GM13976 (cell line): ENCODE results near the gene SAP30.

Source experiments
- DNase-seq: peaks from one replicate; pipeline ENCODE4 v3.0.0; 2012; ENCODE audit warnings: low spot score
- in situ Hi-C: fragments of 300-500 bp; cut with MboI; formaldehyde crosslinking; loops from one replicate; pipeline ENCODE4 v1.12.0; 2022; ENCODE audit warnings: low sequenced_read_pairs, mixed read lengths, inconsistent platforms; ENCODE audit not compliant: unreplicated experiment
- TF ChIP-seq, protein P1 (sequence below): IDR thresholded peaks from 2 replicates; pipeline ENCODE4 v1.5.1; 2012; ENCODE audit warnings: borderline replicate concordance, mild to moderate bottlenecking; ENCODE audit not compliant: insufficient read depth; ENCODE audit errors: extremely low read depth, missing control alignments, control extremely low read depth

SAP30 gene

DNA sequence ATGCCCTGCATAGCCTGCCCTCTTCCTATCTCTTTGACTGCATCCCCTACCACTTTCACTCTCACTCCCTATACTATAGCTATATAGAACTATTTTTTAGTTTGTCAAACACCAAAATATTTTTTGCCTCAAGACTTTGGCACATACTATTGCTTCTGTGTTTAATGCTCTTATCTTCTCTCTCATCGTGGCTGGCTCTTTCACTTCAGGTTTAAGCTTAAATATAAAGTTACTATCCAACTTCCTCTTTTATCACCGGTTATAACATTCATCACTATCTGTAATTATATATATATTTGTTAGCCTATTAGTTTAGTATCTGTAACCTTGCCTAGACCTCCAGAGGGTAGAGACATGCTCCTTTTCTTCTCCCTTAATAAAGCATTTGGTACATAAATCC, 25.1 kb upstream of the SAP30 start:
- TF ChIP-seq, protein P1, sequence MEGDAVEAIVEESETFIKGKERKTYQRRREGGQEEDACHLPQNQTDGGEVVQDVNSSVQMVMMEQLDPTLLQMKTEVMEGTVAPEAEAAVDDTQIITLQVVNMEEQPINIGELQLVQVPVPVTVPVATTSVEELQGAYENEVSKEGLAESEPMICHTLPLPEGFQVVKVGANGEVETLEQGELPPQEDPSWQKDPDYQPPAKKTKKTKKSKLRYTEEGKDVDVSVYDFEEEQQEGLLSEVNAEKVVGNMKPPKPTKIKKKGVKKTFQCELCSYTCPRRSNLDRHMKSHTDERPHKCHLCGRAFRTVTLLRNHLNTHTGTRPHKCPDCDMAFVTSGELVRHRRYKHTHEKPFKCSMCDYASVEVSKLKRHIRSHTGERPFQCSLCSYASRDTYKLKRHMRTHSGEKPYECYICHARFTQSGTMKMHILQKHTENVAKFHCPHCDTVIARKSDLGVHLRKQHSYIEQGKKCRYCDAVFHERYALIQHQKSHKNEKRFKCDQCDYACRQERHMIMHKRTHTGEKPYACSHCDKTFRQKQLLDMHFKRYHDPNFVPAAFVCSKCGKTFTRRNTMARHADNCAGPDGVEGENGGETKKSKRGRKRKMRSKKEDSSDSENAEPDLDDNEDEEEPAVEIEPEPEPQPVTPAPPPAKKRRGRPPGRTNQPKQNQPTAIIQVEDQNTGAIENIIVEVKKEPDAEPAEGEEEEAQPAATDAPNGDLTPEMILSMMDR, result no peak
- no peak for DNase-seq
- in situ Hi-C loops, result no loop called here

DNA sequence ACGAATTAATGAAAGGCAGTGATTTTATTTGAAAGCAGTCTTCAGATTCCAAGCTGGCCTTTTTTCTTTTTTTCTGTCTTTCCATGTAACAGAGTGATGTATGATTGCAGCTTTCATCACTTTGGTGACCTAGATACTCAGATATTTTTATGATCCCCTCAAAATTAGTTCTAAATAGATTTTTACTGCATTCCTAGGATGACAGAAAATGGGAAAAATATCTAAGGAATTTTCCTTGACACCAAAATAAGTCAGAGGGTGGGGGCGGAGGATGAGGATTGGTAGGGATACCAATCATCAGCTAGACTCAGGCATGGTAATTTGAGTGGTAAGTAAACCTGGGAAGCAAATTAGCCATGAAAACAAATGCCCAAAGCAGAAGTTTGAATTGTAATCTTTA, 24.7 kb upstream of the SAP30 start:
- in situ Hi-C loops, result no loop called here
- TF ChIP-seq, protein P1, result no peak
- DNase-seq, result no peak

DNA sequence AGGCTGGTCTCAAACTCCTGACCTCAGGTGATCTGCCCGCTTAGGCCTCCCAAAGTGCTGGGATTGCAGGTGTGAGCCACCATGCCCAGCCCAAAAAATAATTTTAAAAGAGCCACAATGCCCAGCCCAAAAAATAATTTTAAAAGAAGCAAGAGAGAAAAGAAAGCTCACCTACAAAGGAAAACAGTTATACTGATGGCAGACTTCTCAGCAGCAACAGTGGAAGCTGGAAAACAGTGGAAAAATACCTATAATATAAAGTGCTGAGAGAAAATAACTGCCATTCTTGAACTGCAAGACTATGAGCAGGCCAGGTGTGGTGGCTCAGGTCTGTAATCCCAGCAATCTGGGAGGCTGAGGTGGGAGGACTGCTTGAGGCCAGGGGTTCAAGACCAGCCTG, 23.3 kb upstream of the SAP30 start:
- no peak for DNase-seq
- in situ Hi-C loops, result no loop called here
- TF ChIP-seq, protein P1, result no peak

DNA sequence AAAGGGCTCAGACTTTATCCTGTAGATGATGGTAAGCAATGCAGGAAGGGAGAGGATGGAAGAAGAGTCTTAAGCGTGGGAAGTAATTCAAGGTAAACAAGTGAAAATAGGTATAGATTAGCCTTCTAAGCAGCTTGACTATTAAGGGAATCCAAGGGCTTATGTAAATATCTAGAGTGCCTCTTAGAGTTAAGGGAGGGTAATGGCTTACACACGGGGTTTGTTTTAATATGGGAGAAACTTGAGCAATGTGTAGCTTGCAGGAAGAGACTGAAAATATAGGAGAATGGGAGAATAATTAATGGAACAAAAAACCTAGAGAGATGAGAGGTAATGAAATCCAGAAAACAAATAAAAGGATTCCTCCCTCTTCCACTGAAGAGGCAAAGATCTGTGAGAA, 12.8 kb upstream of the SAP30 start:
- TF ChIP-seq, protein P1, result no peak
- no peak for DNase-seq
- in situ Hi-C loops, result no loop called here

DNA sequence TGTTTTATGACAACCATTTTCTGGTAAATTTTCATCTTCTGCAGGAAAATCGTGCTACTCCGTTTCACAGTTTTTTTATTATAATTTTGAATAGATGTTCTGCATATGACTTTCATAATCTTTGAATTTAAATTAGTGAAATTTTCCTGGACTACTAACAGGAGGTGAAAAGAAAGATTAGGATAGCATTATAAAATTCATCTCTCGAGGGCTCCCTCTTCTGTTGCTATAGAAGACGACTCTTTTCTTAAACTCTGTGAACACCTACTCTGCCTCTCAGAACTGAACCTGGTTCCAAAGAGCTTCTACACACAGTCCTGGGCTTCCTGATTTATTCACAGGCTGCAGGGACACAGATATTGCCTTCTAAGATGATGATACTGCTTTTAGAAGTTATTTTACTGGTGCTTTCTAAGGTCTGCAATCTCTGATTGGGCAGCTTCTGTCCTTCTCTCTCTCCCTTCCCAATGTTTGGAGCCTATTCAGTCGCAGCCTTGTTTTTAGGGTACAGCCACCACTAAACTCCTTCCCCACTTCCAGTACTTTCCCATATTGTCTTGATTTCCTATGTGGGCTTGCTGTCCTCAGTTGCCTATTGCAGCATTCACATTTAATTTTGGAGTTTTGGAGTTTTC, 10.1 kb upstream of the SAP30 start:
- in situ Hi-C loops, result no loop called here
- DNase-seq, result no peak
- TF ChIP-seq, protein P1, result no peak

DNA sequence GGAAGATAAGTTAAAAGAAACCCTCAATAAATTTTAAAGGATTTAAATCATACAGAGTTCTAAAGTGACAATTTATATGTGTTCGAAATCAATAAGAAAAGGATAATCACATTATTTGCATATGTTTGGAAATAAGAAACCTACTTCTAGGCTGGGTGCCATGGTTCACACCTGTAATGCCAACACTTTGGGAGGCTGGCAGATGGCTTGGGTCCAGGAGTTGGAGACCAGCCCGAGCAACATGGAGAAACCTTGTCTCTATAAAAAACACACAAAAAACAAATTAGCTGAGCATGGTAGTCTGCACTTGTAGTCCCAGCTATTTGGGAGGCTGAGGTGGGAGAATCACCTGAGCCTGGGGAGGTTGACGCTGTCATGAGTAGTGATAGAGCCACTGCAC, 8.1 kb upstream of the SAP30 start:
- no peak for DNase-seq
- TF ChIP-seq, protein P1, result no peak
- in situ Hi-C loops, result no loop called here
